Measurements from ENCODE around the gene IGSF22.

The IGSF22 gene

GRCh38 chr11:18749681-18750319, 23.8 kb upstream of the IGSF22 start:
- no peak for DNase-seq (ENCODE audit: low read depth)
- H3K4me3 ChIP-seq (ENCODE audit: low read depth, low read length) = no peak overlapping the region
- TF ChIP-seq CTCF (IDR thresholded peaks at IDR 0.05; ENCODE audit: insufficient read depth, low read depth, low read length, missing control alignments) = no peak

GRCh38 chr11:18748766-18749365, 22.9 kb upstream of the IGSF22 start:
- DNase-seq (ENCODE audit: low read depth) = no peak
- TF ChIP-seq CTCF (IDR thresholded peaks at IDR 0.05; ENCODE audit: insufficient read depth, low read depth, low read length, missing control alignments) = no peak
- no peak overlapping the region for H3K4me3 ChIP-seq (ENCODE audit: low read depth, low read length)

- TF ChIP-seq CTCF (IDR thresholded peaks at IDR 0.05; ENCODE audit: insufficient read depth, low read depth, low read length, missing control alignments) = no peak
- DNase-seq (ENCODE audit: low read depth) = no peak
- H3K4me3 ChIP-seq (ENCODE audit: low read depth, low read length) = no peak overlapping the region
Measured at GRCh38 chr11:18745251-18745650, 19.3 kb upstream of the IGSF22 start.

- H3K4me3 ChIP-seq (ENCODE audit: low read depth, low read length) = no peak overlapping the region
- TF ChIP-seq CTCF (IDR thresholded peaks at IDR 0.05; ENCODE audit: insufficient read depth, low read depth, low read length, missing control alignments) = no peak
- no peak for DNase-seq (ENCODE audit: low read depth)
Measured at GRCh38 chr11:18743900-18744514, 18.0 kb upstream of the IGSF22 start.

GRCh38 chr11:18743365-18743764, 17.4 kb upstream of the IGSF22 start:
- DNase-seq (ENCODE audit: low read depth) = no peak
- no peak for TF ChIP-seq CTCF (IDR thresholded peaks at IDR 0.05; ENCODE audit: insufficient read depth, low read depth, low read length, missing control alignments)
- H3K4me3 ChIP-seq (ENCODE audit: low read depth, low read length) = no peak overlapping the region

GRCh38 chr11:18741783-18742182, 15.8 kb upstream of the IGSF22 start:
- H3K4me3 ChIP-seq (ENCODE audit: low read depth, low read length) = no peak overlapping the region
- TF ChIP-seq CTCF (IDR thresholded peaks at IDR 0.05; ENCODE audit: insufficient read depth, low read depth, low read length, missing control alignments) = no peak
- DNase-seq (ENCODE audit: low read depth) = no peak

All from GM12865 (cell line).